C4-2B (cell line): Measurements from ENCODE around the gene PAK3.

Source experiments
- H3K27ac ChIP-seq: fragments of 450-650 bp; 2 replicates; pipeline ENCODE4 v1.5.1; 2017
- CTCF ChIP-seq: fragments of 450-650 bp; conservative IDR thresholded peaks from 2 replicates; pipeline ENCODE4 v1.5.1; 2017; ENCODE audit warnings: mild to moderate bottlenecking
- ZFX ChIP-seq: fragments of 450-650 bp; IDR thresholded peaks from 2 replicates; pipeline ENCODE4 v1.6.1; 2017

Gene PAK3

DNA sequence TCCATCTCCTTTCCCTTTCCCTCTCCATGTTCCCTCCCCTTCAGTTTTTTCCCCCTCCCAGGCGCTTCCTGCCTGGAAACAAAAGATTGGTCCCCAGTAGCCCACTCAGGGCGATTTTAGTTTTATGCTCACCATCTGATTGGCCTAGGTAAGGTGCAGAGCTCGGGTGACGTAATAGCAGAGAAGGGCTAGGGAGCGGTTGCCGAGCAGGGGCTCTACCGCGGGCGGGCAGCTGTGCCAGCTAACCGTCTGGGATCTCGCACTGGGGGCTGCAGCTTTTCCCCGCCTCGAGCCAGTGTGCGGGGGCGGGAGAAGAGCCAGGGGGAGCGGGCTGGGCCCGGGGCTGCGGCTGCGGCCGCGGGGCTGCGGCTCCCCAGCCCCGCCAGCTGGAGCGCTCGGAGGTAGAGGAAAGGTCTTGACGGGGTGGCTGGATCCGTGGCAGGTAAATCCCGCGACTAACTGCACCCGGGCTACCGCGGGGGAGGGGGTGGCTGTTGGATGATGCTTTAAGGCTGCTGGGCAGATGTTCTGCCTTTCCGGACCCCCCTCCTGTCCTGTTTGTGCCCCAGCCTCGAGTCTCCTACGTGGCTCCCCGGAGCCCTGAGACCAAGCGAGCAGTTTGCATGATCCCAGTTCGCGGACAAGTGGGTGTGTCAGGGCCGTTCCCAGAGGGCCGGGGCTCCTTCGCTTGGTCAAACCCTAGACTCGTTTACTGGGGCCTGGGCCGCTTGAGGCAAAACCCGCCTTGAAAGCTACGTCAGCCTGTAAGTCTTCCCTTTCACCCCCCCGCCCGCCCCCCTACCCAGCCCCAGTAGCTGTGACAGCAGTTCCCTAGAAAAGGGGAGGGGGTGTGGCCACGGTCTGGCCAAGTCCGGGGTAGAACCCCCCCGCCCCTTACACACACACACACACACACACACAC is at the start of gene PAK3:
Gene PAK3, plus strand, starts transcription at position 218 of the 922 bp plus-strand sequence. CDS start 26,913 bp downstream, outside the sequence.
- TF ChIP-seq ZFX (no peak), CTCF (no peak)
- H3K27ac ChIP-seq, result no peak within 1 kb of the TSS; the same call in 1 of the 2 replicates

DNA sequence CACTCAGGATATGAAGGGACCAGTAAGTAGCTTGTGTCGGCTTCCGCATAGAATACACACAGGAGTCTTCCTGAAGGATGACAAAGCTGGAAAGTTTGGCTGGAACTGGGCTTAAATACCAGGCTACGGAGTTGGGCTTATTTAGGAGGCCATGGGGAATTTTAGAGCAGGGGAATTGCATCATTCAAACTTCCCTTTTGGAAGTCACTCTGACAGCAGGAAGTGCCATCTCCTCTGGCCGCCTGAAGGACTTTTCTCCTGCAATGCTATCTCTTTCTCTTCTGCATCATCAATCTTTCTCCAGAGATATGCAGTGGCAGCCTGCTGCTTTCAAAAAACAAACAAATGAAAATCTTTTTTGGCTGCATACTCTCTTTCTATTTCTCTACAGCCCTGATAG is 48.4 kb upstream of the PAK3 start:
- TF ChIP-seq ZFX (no peak), CTCF (no peak)
- H3K27ac ChIP-seq, result no peak overlapping the region

GRCh38 chrX:111052478-111052877 is 43.5 kb upstream of the PAK3 start:
- no peak overlapping the region for H3K27ac ChIP-seq
- no peak for TF ChIP-seq ZFX
- TF ChIP-seq CTCF, result no peak

- TF ChIP-seq ZFX (no peak), CTCF (no peak)
- H3K27ac ChIP-seq, result no peak overlapping the region
Measured at GRCh38 chrX:111071542-111072277, 24.3 kb upstream of the PAK3 start.

DNA sequence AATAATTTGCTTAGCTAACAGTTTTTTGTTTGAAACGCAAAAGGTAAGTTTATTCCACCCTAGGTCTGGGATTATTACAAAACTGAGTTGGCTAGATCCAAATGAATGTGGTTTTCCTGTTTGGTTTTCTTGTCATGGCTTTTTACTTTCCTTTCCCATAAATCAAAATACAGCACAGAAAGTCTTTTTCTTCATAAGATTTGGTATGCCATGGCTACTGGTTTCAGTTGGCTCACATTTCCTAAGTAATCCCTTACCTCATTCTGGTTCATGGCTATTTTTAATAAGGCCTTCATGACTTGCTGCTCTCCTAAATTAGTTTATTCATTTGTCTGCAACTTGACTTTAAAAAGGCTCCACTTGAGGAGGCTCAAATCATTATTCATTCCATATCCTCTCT is 12.9 kb upstream of the PAK3 start:
- no peak overlapping the region for H3K27ac ChIP-seq
- TF ChIP-seq ZFX (no peak), CTCF (no peak)

DNA sequence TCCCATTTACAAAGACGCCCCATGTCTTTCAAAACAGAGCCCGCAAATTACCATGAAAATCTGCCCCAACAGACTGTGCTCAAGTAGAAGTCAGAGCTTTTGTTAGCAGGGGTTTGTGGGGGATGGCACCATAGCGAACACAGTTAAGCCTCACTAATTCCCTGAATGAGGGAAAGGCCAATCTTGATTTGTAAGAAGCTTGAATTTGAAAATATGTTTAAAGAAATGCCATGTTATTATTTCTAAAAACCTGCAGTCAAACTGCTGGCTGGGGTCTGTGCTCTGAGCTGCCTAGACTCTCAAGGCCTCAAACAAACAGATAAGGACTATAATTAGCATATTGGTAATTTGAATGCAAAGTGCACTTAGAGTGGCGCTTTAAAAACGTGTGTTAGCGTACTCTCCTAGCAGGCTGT is 9.4 kb upstream of the PAK3 start:
- no peak overlapping the region for H3K27ac ChIP-seq
- TF ChIP-seq ZFX (no peak), CTCF (no peak)

DNA sequence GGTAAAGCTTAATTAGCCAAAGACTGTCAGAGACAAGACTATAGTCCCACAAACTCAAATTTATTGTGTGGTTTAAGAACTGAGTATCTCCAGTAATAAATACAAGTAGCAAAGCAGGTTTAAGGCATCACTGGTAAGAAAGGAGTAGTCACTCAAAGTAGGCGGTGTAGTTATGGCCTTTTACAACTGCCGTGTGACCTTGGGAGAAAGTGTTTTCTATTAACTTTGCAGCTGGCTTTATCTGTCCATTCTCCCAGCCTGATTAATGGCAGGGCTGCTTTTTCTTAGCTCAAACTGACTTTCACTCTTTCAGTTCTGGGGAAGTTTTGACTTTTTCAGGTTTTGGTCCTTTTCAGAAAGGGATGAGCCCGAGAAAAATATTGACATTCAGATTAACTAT is 7.4 kb upstream of the PAK3 start:
- H3K27ac ChIP-seq, result no peak overlapping the region
- TF ChIP-seq CTCF, result no peak
- TF ChIP-seq ZFX, result no peak
